ENCODE results near the gene PPIF. TPM values are rescaled to one million over a fixed set of nuclear protein-coding genes. Genes with fewer than 3 reads are reported as not detected.

The PPIF gene
- polyA plus RNA-seq, 1 donor (not counting 4 experiments of a cell fraction or from before 2014, with no cell fraction given) = 71.3 TPM

DNA sequence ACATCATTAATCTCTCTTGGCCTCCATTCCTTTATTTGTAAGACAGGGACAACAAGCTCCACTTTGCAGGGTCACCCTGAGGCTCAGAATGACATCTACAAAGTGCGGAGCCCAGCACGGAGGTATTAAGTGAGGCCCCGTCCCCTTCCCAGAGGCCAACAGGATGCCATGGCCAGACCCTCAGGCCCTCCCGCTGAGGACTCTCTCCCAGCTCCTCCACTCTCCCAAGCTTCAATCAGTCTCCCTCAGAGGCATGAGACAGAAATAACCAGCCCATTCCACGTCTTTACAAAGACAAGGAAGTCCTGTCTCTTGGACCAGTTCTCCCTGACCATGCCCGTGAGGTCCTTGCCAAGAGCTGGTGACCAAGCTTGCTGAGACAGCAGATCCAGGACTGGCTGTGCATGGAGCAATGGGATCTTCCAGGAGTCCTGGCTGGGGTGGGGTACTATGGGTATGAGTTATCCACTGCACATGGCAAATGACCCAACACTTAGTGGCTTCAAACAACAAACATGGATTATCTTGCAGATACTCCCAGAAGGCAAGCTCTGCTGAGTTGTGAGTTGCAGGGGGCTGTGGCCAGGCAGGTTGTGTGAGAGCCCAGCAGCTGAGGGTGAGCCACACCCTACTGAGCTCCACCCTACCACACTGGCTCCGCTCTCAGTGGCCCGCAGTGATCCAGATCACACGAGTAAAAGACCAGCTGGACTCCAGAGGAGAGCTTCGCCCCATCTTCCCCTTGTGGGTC is 4.3 kb upstream of the PPIF start:
- dilution Hi-C loops (cut with MboI; ENCODE audit: extremely low pct_ligation_motif_present, low sequenced_read_pairs) = no loop called here
- Histone ChIP-seq H3K36me3 (ENCODE audit: control insufficient read depth in 2 of 2, extremely low read depth in 1 of 2, insufficient read depth in 2 of 2, low read length in 2 of 2) (no peaks in the 10 kb centered on the region), H3K27ac (ENCODE audit: control insufficient read depth, insufficient read depth, low read length) (no peak overlapping the region), H3K79me2 (ENCODE audit: control insufficient read depth, insufficient read depth, low read length) (peaks cover 7% of the 10 kb centered on the region), H3K9me3 (ENCODE audit: control insufficient read depth, low read depth, low read length) (no peaks in the 10 kb centered on the region), H3K4me1 (ENCODE audit: control insufficient read depth, extremely low read depth, insufficient read depth, low read length) (peaks cover 9% of the 10 kb centered on the region), H4K20me1 (ENCODE audit: control insufficient read depth, extremely low read depth, insufficient read depth, low read length) (no peaks in the 10 kb centered on the region), H3K9me1 (ENCODE audit: control insufficient read depth, extremely low read depth, insufficient read depth, low read length) (no peaks in the 10 kb centered on the region), H3K4me2 (ENCODE audit: control insufficient read depth, extremely low read depth, insufficient read depth, low read depth, low read length) (no peak overlapping the region), H2AFZ (ENCODE audit: control insufficient read depth, low read length) (no peak overlapping the region), H3K27me3 (ENCODE audit: control insufficient read depth, extremely low read depth, insufficient read depth, low read length) (no peaks in the 10 kb centered on the region), H3K4me3 (ENCODE audit: control insufficient read depth in 2 of 3, extremely low read depth in 1 of 3, insufficient read depth in 2 of 3, low read depth in 1 of 3, low read length in 3 of 3) (no peak overlapping the region), H3K9ac (ENCODE audit: control insufficient read depth, extremely low read depth, insufficient read depth, low read length) (no peak overlapping the region)
- no peak for TF ChIP-seq EZH2 (IDR thresholded peaks at IDR 0.05; ENCODE audit: low read length)
- FAIRE-seq (no peak), DNase-seq (ENCODE audit: low read depth, low spot score) (no peak)

DNA sequence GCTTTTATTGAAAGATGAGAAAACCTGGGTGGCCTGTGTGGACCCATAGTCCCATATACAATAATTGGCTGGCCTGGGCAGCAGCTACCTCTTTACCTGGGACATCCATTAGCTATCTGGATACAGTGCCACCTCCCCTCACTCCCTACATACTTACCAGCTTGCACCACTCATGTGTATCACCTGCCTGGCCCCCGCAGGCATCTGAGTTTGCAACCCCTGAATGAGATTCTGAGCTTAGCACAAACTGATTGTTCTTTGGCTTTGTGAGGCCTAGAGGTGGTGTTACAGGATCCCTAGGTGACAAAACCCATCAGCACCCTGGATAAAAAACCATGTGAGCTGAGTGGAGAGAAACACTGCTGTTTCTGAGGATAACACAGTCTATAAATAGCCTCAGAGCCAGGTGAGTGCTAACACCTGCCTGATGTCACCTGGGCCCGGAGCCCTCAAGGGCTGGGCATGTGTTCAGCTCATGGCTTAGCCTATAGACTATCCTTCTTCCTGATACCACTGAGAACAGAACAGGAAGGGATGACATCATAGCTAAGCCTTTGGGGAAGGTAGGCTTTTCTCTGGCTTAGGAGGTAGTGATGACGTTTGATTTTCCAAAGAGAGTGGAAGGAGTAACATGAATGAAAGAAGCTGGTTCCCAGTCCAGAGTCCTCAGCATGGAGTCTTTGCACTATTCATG is 2.6 kb upstream of the PPIF start:
- Histone ChIP-seq H3K4me1 (ENCODE audit: control insufficient read depth, extremely low read depth, insufficient read depth, low read length) (peaks cover 24% of the 10 kb centered on the region), H3K9ac (ENCODE audit: control insufficient read depth, extremely low read depth, insufficient read depth, low read length) (no peak overlapping the region), H2AFZ (ENCODE audit: control insufficient read depth, low read length) (no peak overlapping the region), H3K4me2 (ENCODE audit: control insufficient read depth, extremely low read depth, insufficient read depth, low read depth, low read length) (no peak overlapping the region), H3K79me2 (ENCODE audit: control insufficient read depth, insufficient read depth, low read length) (peaks cover 23% of the 10 kb centered on the region), H3K36me3 (ENCODE audit: control insufficient read depth in 2 of 2, extremely low read depth in 1 of 2, insufficient read depth in 2 of 2, low read length in 2 of 2) (peaks cover 8 to 13% of the 10 kb centered on the region in 2 experiments), H3K27ac (ENCODE audit: control insufficient read depth, insufficient read depth, low read length) (no peak overlapping the region), H3K4me3 (ENCODE audit: control insufficient read depth in 2 of 3, extremely low read depth in 1 of 3, insufficient read depth in 2 of 3, low read depth in 1 of 3, low read length in 3 of 3) (no peak overlapping the region), H3K9me3 (ENCODE audit: control insufficient read depth, low read depth, low read length) (no peaks in the 10 kb centered on the region), H4K20me1 (ENCODE audit: control insufficient read depth, extremely low read depth, insufficient read depth, low read length) (peaks cover 11% of the 10 kb centered on the region), H3K9me1 (ENCODE audit: control insufficient read depth, extremely low read depth, insufficient read depth, low read length) (peaks cover 2% of the 10 kb centered on the region), H3K27me3 (ENCODE audit: control insufficient read depth, extremely low read depth, insufficient read depth, low read length) (no peaks in the 10 kb centered on the region)
- FAIRE-seq (no peak), DNase-seq (ENCODE audit: low read depth, low spot score) (no peak)
- dilution Hi-C loops (cut with MboI; ENCODE audit: extremely low pct_ligation_motif_present, low sequenced_read_pairs) = no loop called here
- no peak for TF ChIP-seq EZH2 (IDR thresholded peaks at IDR 0.05; ENCODE audit: low read length)
- TF ChIP-seq CTCF (optimal IDR thresholded peaks at IDR 0.05 in 1 of 3, IDR thresholded peaks at IDR 0.05 in 1 of 3, conservative IDR thresholded peaks at IDR 0.05 in 1 of 3; ENCODE audit: extremely low read depth in 1 of 3, insufficient read depth in 2 of 3, low read length in 3 of 3) = no peak

All from keratinocyte (primary cell).